Panc1 (cell line): ENCODE measurements around the gene C2CD4A. TPM values are rescaled to one million over a fixed set of nuclear protein-coding genes. Genes with fewer than 3 reads are reported as not detected.

Experiments
- ATAC-seq: fragments of 200-7000 bp; cut with Tn5 transposase; 2 replicates; pipeline ENCODE4 v1.9.1; 2020; ENCODE audit warnings: mild to moderate bottlenecking, moderate library complexity
- BruUV-seq: library from RNA; stranded (reverse); fragments of 400-500 nt; replicated peaks from 2 replicates; lab custom pipeline; 2021; lab: Mats Ljungman, UMichigan
- CTCF ChIA-PET: fragments of 300-600 bp; sonication (Branson Sonifier 250); formaldehyde crosslinking; loops from one replicate; lab custom pipeline; 2022; ENCODE audit warnings: antibody characterized with exemption; lab: Charles Lee
- POLR2A ChIA-PET: fragments of 300-600 bp; sonication (Branson Sonifier 250); formaldehyde crosslinking; loops from one replicate; lab custom pipeline; 2022; ENCODE audit warnings: antibody characterized with exemption; lab: Charles Lee
- DNase-seq: peaks from one replicate; pipeline ENCODE4 v3.0.0-alpha.2; 2010; ENCODE audit warnings: low read depth, low spot score
- H3K27ac ChIP-seq: 2 replicates; pipeline ENCODE4 v1.5.1; 2011; ENCODE audit warnings: mild to moderate bottlenecking, low read length, inconsistent platforms
- H3K27me3 ChIP-seq: fragments of 200-500 bp; sonication (Bioruptor generic); 2 replicates; pipeline ENCODE4 v1.6.0; 2014; ENCODE audit warnings: low read length, inconsistent platforms; ENCODE audit not compliant: control insufficient read depth, insufficient read depth
- H3K36me3 ChIP-seq: fragments of 200-500 bp; sonication (Bioruptor generic); 2 replicates; pipeline ENCODE4 v1.5.1; 2014; ENCODE audit warnings: inconsistent platforms, mild to moderate bottlenecking, low read length, moderate library complexity; ENCODE audit not compliant: control insufficient read depth, insufficient read depth
- H3K4me1 ChIP-seq: 2 replicates; pipeline ENCODE4 v1.5.1; 2011; ENCODE audit warnings: inconsistent platforms, mild to moderate bottlenecking, low read length, moderate library complexity; ENCODE audit not compliant: control insufficient read depth, insufficient read depth
- H3K4me3 ChIP-seq, 2 experiments: 2 replicates each; pipeline ENCODE4 v1.5.1; 2011 to 2012; ENCODE audit warnings: low read depth in 2 of 2, low read length in 2 of 2, mild to moderate bottlenecking in 2 of 2, inconsistent platforms in 1 of 2, moderate library complexity in 1 of 2
- H3K9me3 ChIP-seq: fragments of 200-500 bp; sonication (Bioruptor generic); 2 replicates; pipeline ENCODE4 v1.5.1; 2014; ENCODE audit warnings: low read depth, mild to moderate bottlenecking, inconsistent platforms, low read length, moderate library complexity; ENCODE audit not compliant: control insufficient read depth, insufficient read depth
- CTCF ChIP-seq: fragments of 450-650 bp; IDR thresholded peaks from 2 replicates; pipeline ENCODE4 v1.5.1; 2017; ENCODE audit warnings: mild to moderate bottlenecking
- POLR2AphosphoS5 ChIP-seq: IDR thresholded peaks from 2 replicates; pipeline ENCODE4 v1.6.1; 2012; ENCODE audit warnings: mild to moderate bottlenecking, low read depth, low read length, moderate library complexity
- SIN3A ChIP-seq: IDR thresholded peaks from 2 replicates; pipeline ENCODE4 v1.6.1; 2012; ENCODE audit warnings: low read depth, mild to moderate bottlenecking, low read length, moderate library complexity, borderline replicate concordance; ENCODE audit not compliant: insufficient read depth
- TCF7L2 ChIP-seq: IDR thresholded peaks from 2 replicates; pipeline ENCODE4 v1.6.1; 2011; ENCODE audit warnings: mild to moderate bottlenecking, low read depth, low read length, inconsistent platforms
- in situ Hi-C: cut with HindIII; loops from 2 replicates; pipeline ENCODE4 v1.10.0; 2016; ENCODE audit warnings: low sequenced_read_pairs, low pct_unique_long_range_greater_than_20kb
- intact Hi-C: fragments of 100-400 bp; cut with micrococcal nuclease; formaldehyde crosslinking; loops from one replicate; pipeline ENCODE4 v1.10.0; 2022; ENCODE audit not compliant: unreplicated experiment
- total RNA-seq: library from RNA; stranded (reverse); gene quantifications from one replicate; pipeline ENCODE4 v1.2.1, GENCODE V29; 2021; ENCODE audit not compliant: unreplicated experiment
- TF ChIP-seq, protein P1 (sequence below), 2 experiments: IDR thresholded peaks; 2 replicates each; pipeline ENCODE4 v1.6.1; 2011 to 2012; ENCODE audit warnings: low read depth in 2 of 2, control low read depth in 1 of 2, low read length in 1 of 2, mild to moderate bottlenecking in 1 of 2, moderate library complexity in 1 of 2; ENCODE audit not compliant: insufficient read depth in 1 of 2

Gene C2CD4A
- total RNA-seq, 1 experiment from 2014 or later, result 0.15 TPM

DNA sequence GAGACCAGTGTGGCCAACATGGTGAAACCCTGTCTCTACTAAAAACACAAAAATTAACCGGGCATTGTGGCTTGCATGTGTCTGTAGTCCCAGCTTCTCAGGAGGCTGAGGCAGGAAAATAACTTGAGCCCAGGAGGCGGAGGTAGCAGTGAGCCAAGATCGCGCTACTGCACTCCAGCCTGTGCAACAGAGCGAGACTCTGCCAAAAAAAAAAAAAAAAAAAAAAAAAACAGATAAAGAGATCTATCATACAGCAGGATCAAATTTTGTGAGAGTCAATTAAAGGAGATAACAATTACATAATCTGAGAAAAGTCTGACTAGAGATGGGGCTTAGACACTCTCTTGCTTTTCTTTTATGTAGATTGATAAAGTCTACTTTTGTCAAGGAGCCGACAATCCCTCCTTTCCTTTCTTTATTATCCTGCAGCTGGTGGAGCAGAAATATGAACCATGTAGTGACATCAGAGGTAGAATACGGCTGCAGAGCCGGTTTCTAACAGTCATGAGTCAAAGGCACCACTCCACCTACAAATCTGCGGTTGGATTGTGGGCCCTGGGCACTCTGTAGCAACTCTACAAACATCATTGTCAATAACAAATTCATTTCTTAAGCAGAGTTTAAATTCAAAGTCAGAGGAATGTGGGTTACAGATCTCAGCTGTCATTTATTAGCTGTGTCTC lies 9.0 kb downstream of the C2CD4A start:
- intact Hi-C loops, result no loop called here
- in situ Hi-C loops, result no loop called here
- POLR2A ChIA-PET, result no interaction called here

DNA sequence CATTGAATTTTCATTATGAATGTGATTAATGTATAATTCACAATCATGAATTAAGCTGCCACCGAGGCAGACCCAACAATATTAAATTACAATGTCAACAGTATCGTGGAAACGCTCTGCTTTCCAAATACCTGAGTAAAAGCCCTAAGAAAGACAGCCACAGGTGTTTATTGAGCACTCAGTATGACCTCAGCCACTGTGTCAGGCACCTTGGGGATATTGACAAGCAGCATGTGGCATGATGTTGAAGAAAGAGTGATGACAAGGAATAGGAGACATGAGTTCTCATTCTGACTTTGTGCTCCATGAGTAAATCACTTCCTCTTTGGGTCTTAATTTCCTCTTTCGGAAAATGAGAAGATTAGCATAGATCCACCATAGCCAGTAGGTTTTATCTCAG lies 12.8 kb downstream of the C2CD4A start:
- ATAC-seq, result no peak
- ChIA-PET CTCF (no interaction called here), POLR2A (no interaction called here)
- DNase-seq, result no peak
- in situ Hi-C loops, result no loop called here
- no peak overlapping the region for H3K27ac ChIP-seq
- TF ChIP-seq TCF7L2 (no peak), POLR2AphosphoS5 (no peak), SIN3A (no peak), CTCF (no peak)
- TF ChIP-seq, protein P1, sequence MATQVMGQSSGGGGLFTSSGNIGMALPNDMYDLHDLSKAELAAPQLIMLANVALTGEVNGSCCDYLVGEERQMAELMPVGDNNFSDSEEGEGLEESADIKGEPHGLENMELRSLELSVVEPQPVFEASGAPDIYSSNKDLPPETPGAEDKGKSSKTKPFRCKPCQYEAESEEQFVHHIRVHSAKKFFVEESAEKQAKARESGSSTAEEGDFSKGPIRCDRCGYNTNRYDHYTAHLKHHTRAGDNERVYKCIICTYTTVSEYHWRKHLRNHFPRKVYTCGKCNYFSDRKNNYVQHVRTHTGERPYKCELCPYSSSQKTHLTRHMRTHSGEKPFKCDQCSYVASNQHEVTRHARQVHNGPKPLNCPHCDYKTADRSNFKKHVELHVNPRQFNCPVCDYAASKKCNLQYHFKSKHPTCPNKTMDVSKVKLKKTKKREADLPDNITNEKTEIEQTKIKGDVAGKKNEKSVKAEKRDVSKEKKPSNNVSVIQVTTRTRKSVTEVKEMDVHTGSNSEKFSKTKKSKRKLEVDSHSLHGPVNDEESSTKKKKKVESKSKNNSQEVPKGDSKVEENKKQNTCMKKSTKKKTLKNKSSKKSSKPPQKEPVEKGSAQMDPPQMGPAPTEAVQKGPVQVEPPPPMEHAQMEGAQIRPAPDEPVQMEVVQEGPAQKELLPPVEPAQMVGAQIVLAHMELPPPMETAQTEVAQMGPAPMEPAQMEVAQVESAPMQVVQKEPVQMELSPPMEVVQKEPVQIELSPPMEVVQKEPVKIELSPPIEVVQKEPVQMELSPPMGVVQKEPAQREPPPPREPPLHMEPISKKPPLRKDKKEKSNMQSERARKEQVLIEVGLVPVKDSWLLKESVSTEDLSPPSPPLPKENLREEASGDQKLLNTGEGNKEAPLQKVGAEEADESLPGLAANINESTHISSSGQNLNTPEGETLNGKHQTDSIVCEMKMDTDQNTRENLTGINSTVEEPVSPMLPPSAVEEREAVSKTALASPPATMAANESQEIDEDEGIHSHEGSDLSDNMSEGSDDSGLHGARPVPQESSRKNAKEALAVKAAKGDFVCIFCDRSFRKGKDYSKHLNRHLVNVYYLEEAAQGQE (IDR thresholded peaks at IDR 0.05; ENCODE audit: insufficient read depth in 1 of 2, low read depth in 2 of 2, low read length in 1 of 2), result no peak
- no peaks in the 10 kb centered on the region for H3K27me3 ChIP-seq
- H3K36me3 ChIP-seq, result no peaks in the 10 kb centered on the region
- H3K4me1 ChIP-seq, result no peaks in the 10 kb centered on the region
- H3K9me3 ChIP-seq, result no peaks in the 10 kb centered on the region; the same call in 1 of the 2 replicates
- BruUV-seq, result no TSS peak
- intact Hi-C loops, result no loop called here
- no peak overlapping the region for H3K4me3 ChIP-seq

More for the DNA sequence above, 9.0 kb downstream of the C2CD4A start:
- no peaks in the 10 kb centered on the region for H3K36me3 ChIP-seq
- CTCF ChIA-PET, result interaction anchor here (0.6 kb wide), 1 partner anchor 12 kb away, joined by 6 read pairs; no protein-coding TSS in a partner anchor
- ATAC-seq (no peak), DNase-seq (no peak)
- H3K4me1 ChIP-seq, result no peaks in the 10 kb centered on the region
- no peaks in the 10 kb centered on the region for H3K9me3 ChIP-seq
- H3K27ac ChIP-seq, result no peak overlapping the region
- H3K27me3 ChIP-seq, result no peaks in the 10 kb centered on the region
- H3K4me3 ChIP-seq, result no peak overlapping the region
- no peak for TF ChIP-seq SIN3A
- TF ChIP-seq POLR2AphosphoS5, result no peak
- no peak for TF ChIP-seq TCF7L2
- TF ChIP-seq, protein P1 (IDR thresholded peaks at IDR 0.05; ENCODE audit: insufficient read depth in 1 of 2, low read depth in 2 of 2, low read length in 1 of 2), result no peak
- no peak for TF ChIP-seq CTCF
- no TSS peak for BruUV-seq
